Activated naive CD8-positive, alpha-beta T cell (primary cell): ENCODE data around the gene TTC28.
"Not testable (repeated sequence)": the region's sequence is repeated elsewhere in the genome, so short reads cannot be mapped to it uniquely, and the experiment has no call there.

Experiments used
- H3K27ac Mint-ChIP-seq: one replicate; pipeline ENCODE4 v1.8.0; 2021; ENCODE audit warnings: mixed read lengths
- H3K27me3 Mint-ChIP-seq: one replicate; pipeline ENCODE4 v1.8.0; 2021; ENCODE audit warnings: mixed read lengths
- H3K36me3 Mint-ChIP-seq: one replicate; pipeline ENCODE4 v1.8.0; 2021; ENCODE audit warnings: mixed read lengths
- H3K4me1 Mint-ChIP-seq: one replicate; pipeline ENCODE4 v1.8.0; 2021; ENCODE audit warnings: low read depth, mixed read lengths
- H3K4me3 Mint-ChIP-seq: one replicate; pipeline ENCODE4 v1.8.0; 2021; ENCODE audit warnings: mild to moderate bottlenecking, mixed read lengths
- H3K9me3 Mint-ChIP-seq: one replicate; pipeline ENCODE4 v1.8.0; 2021; ENCODE audit warnings: low read depth, mixed read lengths

TTC28 gene

DNA sequence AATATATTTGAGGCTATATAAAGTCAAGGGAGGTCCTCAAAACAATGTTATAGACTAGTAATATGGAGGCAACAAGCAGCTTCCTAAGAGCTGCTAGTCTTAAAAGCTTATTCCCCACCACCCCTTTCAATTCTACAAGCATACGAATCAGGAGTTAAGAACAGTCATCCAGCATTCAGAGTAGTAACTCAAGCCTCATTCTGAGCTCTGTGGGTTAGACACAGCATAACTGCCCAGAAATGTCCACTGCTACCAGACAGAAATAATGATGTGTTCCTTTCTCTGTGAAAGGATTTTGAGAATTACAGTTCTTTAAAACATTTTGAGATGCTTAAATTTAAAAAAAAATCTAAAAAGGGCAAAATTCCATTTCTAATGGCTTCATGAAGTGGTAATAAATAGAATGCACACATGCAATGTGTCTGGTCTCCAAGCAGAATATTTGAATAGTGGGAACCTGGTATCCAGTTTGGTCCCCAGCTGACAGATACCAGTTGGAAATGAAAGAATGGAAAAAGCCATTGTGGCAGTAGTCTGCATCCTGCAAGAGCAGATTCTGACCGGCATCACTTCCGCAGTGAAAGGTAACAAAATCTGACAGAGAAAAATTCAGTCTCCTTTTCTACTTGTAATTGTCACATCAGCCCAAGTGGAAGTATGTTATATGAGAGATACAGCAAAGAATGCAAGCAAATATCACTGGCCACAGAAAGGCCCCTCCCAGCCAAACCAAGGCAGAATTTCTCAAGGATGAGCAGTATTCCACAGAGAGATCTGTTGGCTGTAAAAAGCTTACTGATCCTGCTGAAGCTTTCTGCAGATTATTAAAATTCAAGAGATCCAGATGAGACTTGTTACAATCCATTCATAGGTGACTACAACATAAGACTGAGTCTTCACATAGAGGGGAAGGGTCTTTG lies 449.8 kb downstream of the TTC28 start:
- Mint-ChIP-seq H3K4me1 (no peaks in the 10 kb centered on the region), H3K36me3 (no peaks in the 10 kb centered on the region), H3K27ac (no peak overlapping the region), H3K4me3 (no peak overlapping the region), H3K9me3 (no peaks in the 10 kb centered on the region), H3K27me3 (no peaks in the 10 kb centered on the region)

DNA sequence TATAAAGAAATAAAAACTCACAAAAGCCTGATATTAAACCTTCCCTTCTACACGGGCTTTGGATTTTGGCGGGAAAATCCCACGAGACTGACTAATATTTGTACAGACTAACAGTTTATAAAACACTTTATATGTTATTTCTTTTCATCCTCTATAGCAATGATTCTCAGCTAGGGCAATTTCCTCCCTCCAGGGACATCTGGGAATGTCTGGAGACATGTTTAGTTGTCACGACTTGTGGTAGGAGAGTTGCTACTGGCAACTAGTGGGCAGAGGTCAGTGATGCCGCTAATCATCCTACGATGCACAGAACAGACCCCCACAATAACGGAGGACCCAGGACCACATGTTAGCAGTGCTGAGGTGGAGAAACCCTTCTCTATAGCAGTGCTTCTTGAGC lies 455.8 kb downstream of the TTC28 start:
- Mint-ChIP-seq H3K4me3 (no peak overlapping the region), H3K9me3 (no peaks in the 10 kb centered on the region), H3K27ac (no peak overlapping the region), H3K36me3 (no peaks in the 10 kb centered on the region), H3K4me1 (no peaks in the 10 kb centered on the region), H3K27me3 (no peaks in the 10 kb centered on the region)

DNA sequence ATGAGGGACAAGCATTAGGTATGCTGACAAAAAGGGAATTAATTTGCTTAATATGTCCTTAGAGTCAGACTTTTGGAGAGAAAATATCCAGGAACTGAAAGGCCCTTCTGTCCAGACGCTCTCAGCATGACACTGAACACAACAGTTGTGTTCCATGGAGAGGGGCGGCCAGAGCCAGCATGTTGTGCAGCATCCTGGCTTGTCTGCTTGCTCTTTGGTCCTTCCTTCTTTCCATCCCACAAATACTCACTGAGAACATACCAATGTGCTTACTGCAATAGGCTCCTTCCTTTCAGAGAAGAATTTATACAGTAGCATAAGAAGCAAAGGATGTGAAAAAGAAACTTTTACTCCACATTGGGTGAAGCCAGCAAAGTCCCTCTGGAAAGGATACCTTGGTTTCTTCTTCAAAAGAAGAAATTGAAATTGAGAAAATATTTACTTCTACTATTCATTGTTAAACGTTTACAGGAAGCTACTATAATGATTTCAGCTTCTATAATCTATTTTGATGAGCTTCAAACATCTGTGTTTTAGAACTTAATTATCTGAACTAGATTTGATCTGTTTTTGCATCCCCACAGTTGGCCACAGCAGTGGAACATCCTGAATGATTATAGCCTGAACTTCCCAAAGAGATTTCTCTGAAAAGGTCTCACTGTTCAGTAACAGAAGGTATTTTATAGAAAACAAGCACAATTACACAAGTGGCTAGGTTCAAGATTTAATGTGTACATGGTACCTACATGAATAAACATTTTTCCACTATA lies 456.5 kb downstream of the TTC28 start:
- Mint-ChIP-seq H3K27me3 (no peaks in the 10 kb centered on the region), H3K4me1 (no peaks in the 10 kb centered on the region), H3K36me3 (no peaks in the 10 kb centered on the region), H3K9me3 (no peaks in the 10 kb centered on the region), H3K27ac (no peak overlapping the region), H3K4me3 (no peak overlapping the region)

- Mint-ChIP-seq H3K27me3 (no peaks in the 10 kb centered on the region), H3K4me3 (no peak overlapping the region), H3K9me3 (no peaks in the 10 kb centered on the region), H3K36me3 (no peaks in the 10 kb centered on the region), H3K4me1 (no peaks in the 10 kb centered on the region), H3K27ac (no peak overlapping the region)
Measured at GRCh38 chr22:28222571-28222970, 457.1 kb downstream of the TTC28 start.

DNA sequence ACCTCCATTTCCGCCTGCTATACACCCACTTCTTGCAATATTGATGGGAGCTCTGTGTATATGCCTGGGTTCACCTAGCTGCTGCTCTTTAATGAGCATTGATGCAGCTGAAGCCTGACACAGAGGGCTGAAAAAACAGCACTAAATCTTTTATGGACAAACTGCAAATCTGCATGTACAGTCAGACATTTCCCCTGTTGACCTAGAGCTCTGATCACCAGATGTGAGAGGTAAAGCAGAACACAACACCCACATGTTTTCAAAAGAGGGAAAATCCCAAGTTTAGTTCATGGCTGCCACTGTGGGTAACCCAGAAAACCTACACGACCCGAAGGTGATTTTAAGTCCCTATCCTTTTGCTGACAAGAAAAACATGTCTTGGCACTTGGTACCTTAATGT lies 457.6 kb downstream of the TTC28 start:
- no peak overlapping the region for H3K27ac Mint-ChIP-seq
- no peaks in the 10 kb centered on the region for H3K36me3 Mint-ChIP-seq
- no peaks in the 10 kb centered on the region for H3K4me1 Mint-ChIP-seq
- no peak overlapping the region for H3K4me3 Mint-ChIP-seq
- no peaks in the 10 kb centered on the region for H3K27me3 Mint-ChIP-seq
- H3K9me3 Mint-ChIP-seq = no peaks in the 10 kb centered on the region

DNA sequence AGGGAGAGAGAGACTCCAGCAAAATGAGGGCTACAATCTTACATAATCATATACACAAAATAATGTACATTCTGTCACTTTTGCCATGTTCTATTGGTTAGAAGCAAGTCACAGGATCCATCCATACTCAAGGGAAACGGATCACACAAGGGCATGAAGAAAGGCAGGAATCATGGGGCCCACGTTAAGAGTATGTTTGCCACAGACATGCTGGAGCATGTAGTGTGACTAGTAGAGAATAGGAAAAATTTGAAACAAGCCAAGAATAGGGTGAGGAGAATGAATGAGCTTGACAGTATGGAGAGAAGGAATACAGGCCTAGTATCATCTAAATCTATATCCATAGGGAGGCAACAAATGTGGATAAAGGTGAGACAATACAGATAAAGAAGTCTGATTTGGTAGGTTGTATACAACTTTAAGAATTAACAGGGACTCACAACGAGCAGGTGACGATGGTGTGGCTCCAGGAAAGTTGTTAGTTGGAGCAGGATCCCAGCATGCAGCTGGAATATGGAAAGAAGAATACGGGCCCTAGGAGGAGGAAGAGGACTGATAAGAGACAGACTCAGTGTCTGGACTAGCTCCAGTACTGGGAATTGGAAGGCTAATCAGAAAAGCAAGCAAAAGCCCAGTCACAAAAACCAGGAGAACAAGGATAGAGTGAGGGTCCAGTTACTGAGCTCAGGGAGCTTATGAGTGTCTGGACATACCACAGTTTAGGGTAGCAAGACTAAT lies 458.8 kb downstream of the TTC28 start:
- H3K27me3 Mint-ChIP-seq = no peaks in the 10 kb centered on the region
- no peaks in the 10 kb centered on the region for H3K9me3 Mint-ChIP-seq
- no peaks in the 10 kb centered on the region for H3K36me3 Mint-ChIP-seq
- no peak overlapping the region for H3K27ac Mint-ChIP-seq
- H3K4me1 Mint-ChIP-seq = no peaks in the 10 kb centered on the region
- no peak overlapping the region for H3K4me3 Mint-ChIP-seq

DNA sequence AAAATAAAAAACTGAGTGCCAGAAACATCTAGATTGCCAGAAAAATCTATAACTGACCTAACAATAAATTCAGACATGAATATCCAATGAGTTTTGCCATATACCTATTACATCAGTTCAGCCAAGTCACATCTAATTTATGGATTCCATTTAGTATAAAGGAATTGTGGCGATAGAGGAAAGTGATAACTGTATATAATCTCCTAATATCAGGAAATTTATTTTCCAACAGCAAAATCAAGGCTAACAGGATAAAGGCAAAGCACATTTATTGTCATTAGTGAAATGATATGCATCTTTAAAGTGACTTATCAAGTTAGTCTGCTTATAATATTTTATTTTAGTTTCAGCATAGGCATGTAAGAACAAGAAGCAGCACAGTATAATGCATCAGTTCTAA lies 462.4 kb downstream of the TTC28 start:
- Mint-ChIP-seq H3K4me1 (peaks cover 2% of the 10 kb centered on the region), H3K9me3 (no peaks in the 10 kb centered on the region), H3K27ac (no peak overlapping the region), H3K4me3 (no peak overlapping the region), H3K27me3 (no peaks in the 10 kb centered on the region), H3K36me3 (no peaks in the 10 kb centered on the region)

DNA sequence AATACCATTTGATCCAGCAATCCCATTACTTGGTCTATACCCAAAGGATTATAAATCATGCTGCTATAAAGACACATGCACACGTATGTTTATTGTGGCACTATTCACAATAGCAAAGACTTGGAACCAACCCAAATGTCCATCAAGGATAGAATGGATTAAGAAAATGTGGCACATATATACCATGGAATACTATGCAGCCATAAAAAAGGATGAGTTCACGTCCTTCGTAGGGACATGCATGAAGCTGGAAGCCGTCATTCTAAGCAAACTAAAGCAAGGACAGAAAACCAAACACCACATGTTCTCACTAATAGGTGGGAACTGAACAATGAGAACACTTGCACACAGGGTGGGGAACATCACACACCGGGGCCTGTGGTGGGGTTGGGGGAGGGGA lies 464.9 kb downstream of the TTC28 start:
- H3K36me3 Mint-ChIP-seq, H3K9me3 Mint-ChIP-seq, H3K27me3 Mint-ChIP-seq, H3K4me3 Mint-ChIP-seq, H3K4me1 Mint-ChIP-seq, H3K27ac Mint-ChIP-seq: not testable (repeated sequence)

DNA sequence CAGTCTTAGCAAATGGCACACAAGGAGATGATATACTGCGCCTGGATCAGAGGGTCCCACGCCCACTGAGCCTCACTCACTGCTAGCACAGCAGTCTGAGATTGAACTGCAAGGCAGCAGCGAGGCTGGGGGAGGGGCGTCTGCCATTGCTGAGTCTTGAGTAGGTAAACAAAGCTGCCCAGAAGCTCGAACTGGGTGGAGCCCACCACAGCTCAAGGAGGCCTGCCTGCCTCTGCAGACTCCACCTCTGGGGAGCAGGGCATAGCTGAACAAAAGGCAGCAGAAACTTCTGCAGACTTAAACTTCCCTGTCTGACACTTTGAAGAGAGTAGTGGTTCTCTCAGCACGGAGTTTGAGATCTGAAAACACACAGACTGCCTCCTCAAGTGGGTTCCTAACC lies 470.2 kb downstream of the TTC28 start:
- H3K36me3 Mint-ChIP-seq, H3K9me3 Mint-ChIP-seq, H3K4me3 Mint-ChIP-seq, H3K27ac Mint-ChIP-seq, H3K27me3 Mint-ChIP-seq, H3K4me1 Mint-ChIP-seq: not testable (repeated sequence)

DNA sequence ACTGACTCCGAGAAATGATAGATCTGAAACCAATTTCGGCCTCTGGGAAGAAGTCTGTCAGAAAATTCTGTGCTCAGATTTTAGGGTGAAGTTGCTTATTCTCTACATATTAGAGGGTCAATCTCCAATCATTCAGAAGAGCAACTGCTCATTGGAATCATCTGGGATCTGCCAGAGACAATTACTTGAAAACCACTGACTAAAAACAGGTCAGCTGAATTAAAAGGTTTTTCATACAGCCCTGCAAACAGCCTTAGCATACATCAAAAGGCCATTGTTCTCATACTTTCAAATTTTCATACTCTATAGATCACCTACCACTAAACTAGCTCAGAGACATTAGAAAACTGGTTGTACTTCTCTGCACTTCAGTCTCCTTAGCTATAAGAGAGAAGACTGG lies 470.9 kb downstream of the TTC28 start:
- Mint-ChIP-seq H3K27me3 (peaks cover 2% of the 10 kb centered on the region), H3K27ac (no peak overlapping the region), H3K4me3 (no peak overlapping the region), H3K4me1 (no peaks in the 10 kb centered on the region), H3K9me3 (peaks cover 7% of the 10 kb centered on the region), H3K36me3 (peaks cover 9% of the 10 kb centered on the region)

DNA sequence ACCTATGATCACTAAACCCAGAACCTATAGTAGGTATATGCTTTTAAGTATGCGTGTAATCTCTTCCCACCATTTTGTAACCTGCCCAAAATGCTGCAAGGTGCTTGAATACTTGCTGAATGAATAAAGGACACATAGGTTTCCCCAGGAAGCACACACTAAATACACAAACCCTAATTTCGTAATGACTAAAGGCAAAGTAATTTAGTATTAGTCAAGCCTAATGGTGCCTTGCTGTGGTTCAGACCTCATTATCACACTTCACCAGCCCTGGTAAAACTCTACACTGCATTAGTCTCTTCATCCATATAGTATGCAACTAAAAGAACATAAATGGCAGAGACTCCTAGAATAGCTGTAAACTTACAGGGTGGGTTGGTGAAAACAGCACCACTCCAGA lies 471.6 kb downstream of the TTC28 start:
- Mint-ChIP-seq H3K27ac (no peak overlapping the region), H3K4me1 (no peaks in the 10 kb centered on the region), H3K4me3 (no peak overlapping the region), H3K27me3 (peaks cover 2% of the 10 kb centered on the region), H3K36me3 (peaks cover 9% of the 10 kb centered on the region), H3K9me3 (peaks cover 7% of the 10 kb centered on the region)

- peaks cover 7% of the 10 kb centered on the region for H3K9me3 Mint-ChIP-seq
- H3K4me1 Mint-ChIP-seq = no peaks in the 10 kb centered on the region
- H3K4me3 Mint-ChIP-seq = no peak overlapping the region
- peaks cover 2% of the 10 kb centered on the region for H3K27me3 Mint-ChIP-seq
- no peak overlapping the region for H3K27ac Mint-ChIP-seq
- peaks cover 9% of the 10 kb centered on the region for H3K36me3 Mint-ChIP-seq
Measured at GRCh38 chr22:28207281-28208030, 472.2 kb downstream of the TTC28 start.

GRCh38 chr22:28205926-28206325 lies 473.7 kb downstream of the TTC28 start:
- Mint-ChIP-seq H3K4me3 (no peak overlapping the region), H3K9me3 (peaks cover 7% of the 10 kb centered on the region), H3K27me3 (peaks cover 2% of the 10 kb centered on the region), H3K27ac (no peak overlapping the region), H3K4me1 (no peaks in the 10 kb centered on the region), H3K36me3 (peaks cover 6% of the 10 kb centered on the region)

- no peaks in the 10 kb centered on the region for H3K4me1 Mint-ChIP-seq
- H3K27me3 Mint-ChIP-seq = no peaks in the 10 kb centered on the region
- no peak overlapping the region for H3K27ac Mint-ChIP-seq
- H3K4me3 Mint-ChIP-seq = no peak overlapping the region
- H3K9me3 Mint-ChIP-seq = no peaks in the 10 kb centered on the region
- H3K36me3 Mint-ChIP-seq = no peaks in the 10 kb centered on the region
Measured at GRCh38 chr22:28204382-28204781, 475.3 kb downstream of the TTC28 start.
